H9 (cell line): ENCODE results near the gene CADM1. TPM values are rescaled to one million over a fixed set of nuclear protein-coding genes. Genes with fewer than 3 reads are reported as not detected.

Source experiments
- DNase-seq: peaks from one replicate; pipeline ENCODE4 v3.0.0-alpha.2; 2017
- H2AFZ ChIP-seq: one replicate; pipeline ENCODE4 v1.6.1; 2013; ENCODE audit warnings: mild to moderate bottlenecking, low read length, control low read depth, moderate library complexity
- H2AK5ac ChIP-seq: 2 replicates; pipeline ENCODE4 v1.6.1; 2013; ENCODE audit warnings: low read length, control low read depth, mixed read lengths; ENCODE audit not compliant: insufficient read length
- H2BK120ac ChIP-seq: one replicate; pipeline ENCODE4 v1.6.1; 2013; ENCODE audit warnings: low read depth, mild to moderate bottlenecking, low read length, control low read depth, inconsistent platforms; ENCODE audit not compliant: poor library complexity, severe bottlenecking
- H2BK12ac ChIP-seq: 2 replicates; pipeline ENCODE4 v1.6.1; 2013; ENCODE audit warnings: low read length, control low read depth, mixed read lengths, low read depth; ENCODE audit not compliant: insufficient read length
- H2BK15ac ChIP-seq: 2 replicates; pipeline ENCODE4 v1.6.1; 2013; ENCODE audit warnings: low read depth, low read length, control low read depth
- H2BK20ac ChIP-seq: one replicate; pipeline ENCODE4 v1.6.1; 2013; ENCODE audit warnings: low read depth, mild to moderate bottlenecking, low read length, control low read depth, inconsistent platforms; ENCODE audit not compliant: poor library complexity, severe bottlenecking
- H2BK5ac ChIP-seq: 2 replicates; pipeline ENCODE4 v1.6.1; 2013; ENCODE audit warnings: low read length, control low read depth, mixed read lengths; ENCODE audit not compliant: insufficient read length
- H3K14ac ChIP-seq: 2 replicates; pipeline ENCODE4 v1.6.1; 2013; ENCODE audit warnings: low read length, control low read depth; ENCODE audit not compliant: insufficient read depth
- H3K18ac ChIP-seq: 2 replicates; pipeline ENCODE4 v1.6.1; 2013; ENCODE audit warnings: low read depth, mild to moderate bottlenecking, mixed read lengths, low read length, control low read depth; ENCODE audit not compliant: insufficient read length
- H3K23ac ChIP-seq: 2 replicates; pipeline ENCODE4 v1.6.1; 2013; ENCODE audit warnings: low read length, control low read depth, mixed read lengths, low read depth; ENCODE audit not compliant: insufficient read length
- H3K23me2 ChIP-seq: 2 replicates; pipeline ENCODE4 v1.6.1; 2013; ENCODE audit warnings: low read depth, mild to moderate bottlenecking, mixed read lengths, low read length, control low read depth; ENCODE audit not compliant: insufficient read length, poor library complexity, severe bottlenecking
- H3K27ac ChIP-seq: 2 replicates; pipeline ENCODE4 v1.5.1; 2013; ENCODE audit warnings: low read length, control low read depth, mixed read lengths, low read depth; ENCODE audit not compliant: insufficient read length
- H3K27me3 ChIP-seq: 2 replicates; pipeline ENCODE4 v1.6.1; 2013; ENCODE audit warnings: low read length, control low read depth, inconsistent platforms; ENCODE audit not compliant: insufficient read depth
- H3K4ac ChIP-seq: 2 replicates; pipeline ENCODE4 v1.6.1; 2013; ENCODE audit warnings: low read depth, mild to moderate bottlenecking, control low read depth, inconsistent platforms, low read length, moderate library complexity
- H3K4me1 ChIP-seq: 2 replicates; pipeline ENCODE4 v1.6.1; 2013; ENCODE audit warnings: low read length, control low read depth, inconsistent platforms; ENCODE audit not compliant: insufficient read depth
- H3K4me2 ChIP-seq: 2 replicates; pipeline ENCODE4 v1.6.1; 2013; ENCODE audit warnings: low read length, control low read depth, mixed read lengths; ENCODE audit not compliant: insufficient read length, insufficient read depth
- H3K56ac ChIP-seq: 2 replicates; pipeline ENCODE4 v1.6.1; 2013; ENCODE audit warnings: low read depth, mild to moderate bottlenecking, mixed read lengths, low read length, control low read depth; ENCODE audit not compliant: insufficient read length
- H3K79me1 ChIP-seq: 2 replicates; pipeline ENCODE4 v1.6.1; 2013; ENCODE audit warnings: low read depth, mild to moderate bottlenecking, moderate library complexity, low read length, control low read depth, inconsistent platforms; ENCODE audit not compliant: insufficient read depth, poor library complexity, severe bottlenecking
- H3K79me2 ChIP-seq: 2 replicates; pipeline ENCODE4 v1.6.1; 2013; ENCODE audit warnings: low read length, control low read depth, inconsistent platforms; ENCODE audit not compliant: insufficient read depth
- H3K9ac ChIP-seq: 2 replicates; pipeline ENCODE4 v1.6.1; 2013; ENCODE audit warnings: low read length, control low read depth, mixed read lengths; ENCODE audit not compliant: insufficient read length; ENCODE audit errors: extremely low read depth
- H3K9me3 ChIP-seq: one replicate; pipeline ENCODE4 v1.6.1; 2013; ENCODE audit warnings: low read depth, low read length, inconsistent platforms; ENCODE audit not compliant: control insufficient read depth
- H3T11ph ChIP-seq: one replicate; pipeline ENCODE4 v1.6.1; 2013; ENCODE audit warnings: mild to moderate bottlenecking, low read length, control low read depth, inconsistent platforms
- H4K20me1 ChIP-seq: one replicate; pipeline ENCODE4 v1.6.1; 2013; ENCODE audit not compliant: control insufficient read depth, insufficient read length, insufficient read depth
- H4K5ac ChIP-seq: 2 replicates; pipeline ENCODE4 v1.6.1; 2013; ENCODE audit warnings: low read depth, mild to moderate bottlenecking, mixed read lengths, low read length, control low read depth; ENCODE audit not compliant: insufficient read length
- H4K8ac ChIP-seq: replicated peaks from 2 replicates; pipeline ENCODE4 v1.6.1; 2013; ENCODE audit warnings: low read length, control low read depth, mixed read lengths, low read depth; ENCODE audit not compliant: insufficient read length
- H4K91ac ChIP-seq: 2 replicates; pipeline ENCODE4 v1.6.1; 2013; ENCODE audit warnings: low read depth, mild to moderate bottlenecking, moderate library complexity, mixed read lengths, low read length, control low read depth; ENCODE audit not compliant: insufficient read length
- H3K27ac Mint-ChIP-seq, 3 experiments: 2 replicates in 2 of 3; 3 replicates in 1 of 3; pipeline ENCODE4 v1.8.0; 2020 to 2021; ENCODE audit warnings: mixed read lengths in 3 of 3, mild to moderate bottlenecking in 1 of 3, moderate library complexity in 1 of 3
- H3K27me3 Mint-ChIP-seq: 2 replicates; pipeline ENCODE4 v1.8.0; 2021; ENCODE audit warnings: low read depth, mild to moderate bottlenecking, moderate library complexity, mixed read lengths
- H3K36me3 Mint-ChIP-seq, 3 experiments: 2 replicates in 2 of 3; 3 replicates in 1 of 3; pipeline ENCODE4 v1.8.0; 2020 to 2021; ENCODE audit warnings: low read depth in 3 of 3, mixed read lengths in 3 of 3; ENCODE audit not compliant: insufficient read depth in 1 of 3
- H3K4me1 Mint-ChIP-seq, 2 experiments: 2 replicates each; pipeline ENCODE4 v1.8.0; 2020; ENCODE audit warnings: mixed read lengths in 2 of 2
- H3K4me3 Mint-ChIP-seq, 2 experiments: 2 replicates in 1 of 2; 3 replicates in 1 of 2; pipeline ENCODE4 v1.8.0; 2020 to 2021; ENCODE audit warnings: mild to moderate bottlenecking in 2 of 2, mixed read lengths in 2 of 2, moderate library complexity in 1 of 2
- H3K9me3 Mint-ChIP-seq, 2 experiments: 2 replicates in 1 of 2; 3 replicates in 1 of 2; pipeline ENCODE4 v1.8.0; 2020; ENCODE audit warnings: mild to moderate bottlenecking in 2 of 2, mixed read lengths in 2 of 2, moderate library complexity in 1 of 2
- WGBS: extraction: QIAGEN DNeasy Blood & Tissue Kit; methylation state at CpG from one replicate; pipeline ENCODE4 v1.1.7; 2013; ENCODE audit warnings: missing lambda C conversion rate, low lambda C conversion rate, mixed read lengths; ENCODE audit not compliant: insufficient read length; ENCODE audit errors: extremely low coverage; 5-methylcytosine and 5-hydroxymethylcytosine counted together
- total RNA-seq: library from RNA; stranded (reverse); gene quantifications from 2 replicates; pipeline ENCODE4 v1.2.1, GENCODE V29; 2021
- TF ChIP-seq, protein P1 (sequence below): fragments of 200-600 bp; sonication (generic); conservative IDR thresholded peaks from 3 replicates; pipeline ENCODE4 v1.8.0; 2021; ENCODE audit warnings: antibody characterized with exemption, mild to moderate bottlenecking

CADM1 gene
- total RNA-seq, 1 experiment from 2014 or later: 11.9 TPM

DNA sequence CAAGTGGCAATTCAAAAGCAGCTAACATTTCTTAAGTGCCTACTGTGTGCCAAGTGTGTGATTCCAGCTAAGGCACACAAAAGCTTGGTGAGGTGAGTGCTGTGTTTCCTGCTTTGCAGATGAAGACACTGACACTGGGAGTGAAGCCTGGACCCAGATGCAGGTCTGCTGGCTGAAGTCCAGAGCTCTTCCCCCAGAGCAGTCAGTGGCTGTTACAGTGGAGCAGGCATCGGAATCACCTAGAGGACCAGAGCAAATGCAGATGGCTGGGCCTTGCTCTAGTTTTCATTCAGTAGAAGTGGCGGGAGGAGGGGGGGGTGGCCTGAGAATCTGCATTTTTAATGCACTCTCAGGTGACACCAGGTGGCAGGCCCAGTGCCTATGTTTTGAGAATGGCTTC, 342.3 kb downstream of the CADM1 start:
- H4K5ac ChIP-seq: no peak overlapping the region
- H2BK20ac ChIP-seq: no peak overlapping the region
- H3K14ac ChIP-seq: no peak overlapping the region
- no peak overlapping the region for H4K91ac ChIP-seq
- H3K27me3 ChIP-seq: no peaks in the 10 kb centered on the region
- Mint-ChIP-seq H3K27ac (no peak overlapping the region), H3K36me3 (no peaks in the 10 kb centered on the region), H3K4me3 (no peak overlapping the region), H3K4me1 (peaks cover 46 to 48% of the 10 kb centered on the region in 2 experiments), H3K27me3 (peaks cover 11% of the 10 kb centered on the region), H3K9me3 (no peaks in the 10 kb centered on the region)
- H3K23ac ChIP-seq: no peak overlapping the region
- no peaks in the 10 kb centered on the region for H3K23me2 ChIP-seq
- H2BK5ac ChIP-seq: no peak overlapping the region
- H3K4me1 ChIP-seq: peaks cover 7% of the 10 kb centered on the region
- H3K4ac ChIP-seq: no peak overlapping the region
- H2BK15ac ChIP-seq: no peak overlapping the region
- H3K9me3 ChIP-seq: no peaks in the 10 kb centered on the region
- H2AFZ ChIP-seq: no peak overlapping the region
- H3K79me2 ChIP-seq: no peaks in the 10 kb centered on the region
- no peak for DNase-seq
- WGBS: no CpG with 5 or more reads among the region's 2 CpGs
- no peak overlapping the region for H3K4me2 ChIP-seq
- no peak overlapping the region for H3K56ac ChIP-seq
- H3T11ph ChIP-seq: no peak overlapping the region
- no peak overlapping the region for H3K9ac ChIP-seq
- H4K20me1 ChIP-seq: no peaks in the 10 kb centered on the region
- TF ChIP-seq, protein P1, sequence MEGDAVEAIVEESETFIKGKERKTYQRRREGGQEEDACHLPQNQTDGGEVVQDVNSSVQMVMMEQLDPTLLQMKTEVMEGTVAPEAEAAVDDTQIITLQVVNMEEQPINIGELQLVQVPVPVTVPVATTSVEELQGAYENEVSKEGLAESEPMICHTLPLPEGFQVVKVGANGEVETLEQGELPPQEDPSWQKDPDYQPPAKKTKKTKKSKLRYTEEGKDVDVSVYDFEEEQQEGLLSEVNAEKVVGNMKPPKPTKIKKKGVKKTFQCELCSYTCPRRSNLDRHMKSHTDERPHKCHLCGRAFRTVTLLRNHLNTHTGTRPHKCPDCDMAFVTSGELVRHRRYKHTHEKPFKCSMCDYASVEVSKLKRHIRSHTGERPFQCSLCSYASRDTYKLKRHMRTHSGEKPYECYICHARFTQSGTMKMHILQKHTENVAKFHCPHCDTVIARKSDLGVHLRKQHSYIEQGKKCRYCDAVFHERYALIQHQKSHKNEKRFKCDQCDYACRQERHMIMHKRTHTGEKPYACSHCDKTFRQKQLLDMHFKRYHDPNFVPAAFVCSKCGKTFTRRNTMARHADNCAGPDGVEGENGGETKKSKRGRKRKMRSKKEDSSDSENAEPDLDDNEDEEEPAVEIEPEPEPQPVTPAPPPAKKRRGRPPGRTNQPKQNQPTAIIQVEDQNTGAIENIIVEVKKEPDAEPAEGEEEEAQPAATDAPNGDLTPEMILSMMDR: no peak
- H3K18ac ChIP-seq: no peak overlapping the region
- H2BK120ac ChIP-seq: no peak overlapping the region
- no peak overlapping the region for H2BK12ac ChIP-seq
- no peak overlapping the region for H4K8ac ChIP-seq
- H2AK5ac ChIP-seq: no peak overlapping the region
- no peaks in the 10 kb centered on the region for H3K79me1 ChIP-seq
- no peak overlapping the region for H3K27ac ChIP-seq
